Measurements from ENCODE around the gene PRMT1. TPM values are rescaled to one million over a fixed set of nuclear protein-coding genes. Genes with fewer than 3 reads are reported as not detected.

The PRMT1 gene
- total RNA-seq, 1 experiment from 2014 or later: 219 TPM

GRCh38 chr19:49645995-49646394 is 31.1 kb upstream of the PRMT1 start:
- intact Hi-C loops (cut with micrococcal nuclease; ENCODE audit: unreplicated experiment): no loop called here
- ChIA-PET CTCF (no interaction called here), POLR2A (no interaction called here)
- Histone ChIP-seq H3K4me1 (ENCODE audit: control insufficient read depth, insufficient read depth, low read length) (peaks cover 13% of the 10 kb centered on the region), H3K4me3 (ENCODE audit: low read depth in 2 of 2, low read length in 2 of 2) (no peak overlapping the region), H3K27me3 (ENCODE audit: control insufficient read depth, insufficient read depth, low read length) (no peaks in the 10 kb centered on the region), H3K36me3 (ENCODE audit: control insufficient read depth, insufficient read depth, low read length) (peaks cover 4% of the 10 kb centered on the region; the same call in 1 of the 2 replicates), H3K9me3 (ENCODE audit: control insufficient read depth, insufficient read depth, low read depth, low read length) (no peaks in the 10 kb centered on the region), H3K27ac (ENCODE audit: low read length) (no peak overlapping the region)
- no peak for TF ChIP-seq SIN3A (IDR thresholded peaks at IDR 0.05; ENCODE audit: borderline replicate concordance, insufficient read depth, low read depth, low read length)
- DNase-seq (ENCODE audit: low read depth, low spot score): no peak
- no peak for ATAC-seq
- BruUV-seq (replicated peaks): no TSS peak
- in situ Hi-C loops (cut with HindIII; ENCODE audit: low pct_unique_long_range_greater_than_20kb, low sequenced_read_pairs): no loop called here

DNA sequence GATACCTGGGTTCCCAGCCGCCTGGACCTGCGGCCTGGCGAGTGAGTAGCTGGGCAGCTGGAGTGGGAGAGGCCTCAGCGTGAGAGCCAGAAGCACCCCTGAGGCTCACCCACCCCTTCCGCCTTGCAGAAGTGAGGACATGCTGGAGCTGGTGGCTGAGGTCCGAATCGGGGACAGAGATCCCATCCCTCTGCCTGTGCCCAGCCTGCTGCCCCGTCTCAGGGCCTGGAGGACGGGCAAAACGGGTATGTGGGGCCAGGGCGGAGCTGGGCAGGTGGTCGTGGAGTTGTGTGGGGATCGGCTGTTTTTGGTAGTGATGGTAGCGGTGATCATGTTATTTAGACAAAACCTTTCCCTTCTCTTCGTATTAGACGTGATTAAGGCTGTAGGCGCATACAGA is 30.5 kb upstream of the PRMT1 start:
- ChIA-PET POLR2A (no interaction called here), CTCF (no interaction called here)
- no peak overlapping the region for H3K4me3 ChIP-seq (ENCODE audit: low read depth in 2 of 2, low read length in 2 of 2)
- ATAC-seq: no peak
- BruUV-seq (replicated peaks): no TSS peak
- in situ Hi-C loops (cut with HindIII; ENCODE audit: low pct_unique_long_range_greater_than_20kb, low sequenced_read_pairs) (no loop called here), intact Hi-C loops (cut with micrococcal nuclease; ENCODE audit: unreplicated experiment) (no loop called here)
- H3K27ac ChIP-seq (ENCODE audit: low read length): no peak overlapping the region
- H3K4me1 ChIP-seq (ENCODE audit: control insufficient read depth, insufficient read depth, low read length): peaks cover 13% of the 10 kb centered on the region
- no peaks in the 10 kb centered on the region for H3K27me3 ChIP-seq (ENCODE audit: control insufficient read depth, insufficient read depth, low read length)
- H3K36me3 ChIP-seq (ENCODE audit: control insufficient read depth, insufficient read depth, low read length): peaks cover 4% of the 10 kb centered on the region; the same call in 1 of the 2 replicates
- H3K9me3 ChIP-seq (ENCODE audit: control insufficient read depth, insufficient read depth, low read depth, low read length): no peaks in the 10 kb centered on the region
- DNase-seq (ENCODE audit: low read depth, low spot score): no peak
- TF ChIP-seq POLR2AphosphoS5 (IDR thresholded peaks at IDR 0.05; ENCODE audit: low read depth, low read length) (no peak), SIN3A (IDR thresholded peaks at IDR 0.05; ENCODE audit: borderline replicate concordance, insufficient read depth, low read depth, low read length) (no peak), CTCF (IDR thresholded peaks at IDR 0.05) (no peak), TCF7L2 (IDR thresholded peaks at IDR 0.05; ENCODE audit: low read depth, low read length) (no peak)
- TF ChIP-seq, protein P1, sequence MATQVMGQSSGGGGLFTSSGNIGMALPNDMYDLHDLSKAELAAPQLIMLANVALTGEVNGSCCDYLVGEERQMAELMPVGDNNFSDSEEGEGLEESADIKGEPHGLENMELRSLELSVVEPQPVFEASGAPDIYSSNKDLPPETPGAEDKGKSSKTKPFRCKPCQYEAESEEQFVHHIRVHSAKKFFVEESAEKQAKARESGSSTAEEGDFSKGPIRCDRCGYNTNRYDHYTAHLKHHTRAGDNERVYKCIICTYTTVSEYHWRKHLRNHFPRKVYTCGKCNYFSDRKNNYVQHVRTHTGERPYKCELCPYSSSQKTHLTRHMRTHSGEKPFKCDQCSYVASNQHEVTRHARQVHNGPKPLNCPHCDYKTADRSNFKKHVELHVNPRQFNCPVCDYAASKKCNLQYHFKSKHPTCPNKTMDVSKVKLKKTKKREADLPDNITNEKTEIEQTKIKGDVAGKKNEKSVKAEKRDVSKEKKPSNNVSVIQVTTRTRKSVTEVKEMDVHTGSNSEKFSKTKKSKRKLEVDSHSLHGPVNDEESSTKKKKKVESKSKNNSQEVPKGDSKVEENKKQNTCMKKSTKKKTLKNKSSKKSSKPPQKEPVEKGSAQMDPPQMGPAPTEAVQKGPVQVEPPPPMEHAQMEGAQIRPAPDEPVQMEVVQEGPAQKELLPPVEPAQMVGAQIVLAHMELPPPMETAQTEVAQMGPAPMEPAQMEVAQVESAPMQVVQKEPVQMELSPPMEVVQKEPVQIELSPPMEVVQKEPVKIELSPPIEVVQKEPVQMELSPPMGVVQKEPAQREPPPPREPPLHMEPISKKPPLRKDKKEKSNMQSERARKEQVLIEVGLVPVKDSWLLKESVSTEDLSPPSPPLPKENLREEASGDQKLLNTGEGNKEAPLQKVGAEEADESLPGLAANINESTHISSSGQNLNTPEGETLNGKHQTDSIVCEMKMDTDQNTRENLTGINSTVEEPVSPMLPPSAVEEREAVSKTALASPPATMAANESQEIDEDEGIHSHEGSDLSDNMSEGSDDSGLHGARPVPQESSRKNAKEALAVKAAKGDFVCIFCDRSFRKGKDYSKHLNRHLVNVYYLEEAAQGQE (IDR thresholded peaks at IDR 0.05; ENCODE audit: insufficient read depth in 1 of 2, low read depth in 2 of 2, low read length in 1 of 2): no peak

DNA sequence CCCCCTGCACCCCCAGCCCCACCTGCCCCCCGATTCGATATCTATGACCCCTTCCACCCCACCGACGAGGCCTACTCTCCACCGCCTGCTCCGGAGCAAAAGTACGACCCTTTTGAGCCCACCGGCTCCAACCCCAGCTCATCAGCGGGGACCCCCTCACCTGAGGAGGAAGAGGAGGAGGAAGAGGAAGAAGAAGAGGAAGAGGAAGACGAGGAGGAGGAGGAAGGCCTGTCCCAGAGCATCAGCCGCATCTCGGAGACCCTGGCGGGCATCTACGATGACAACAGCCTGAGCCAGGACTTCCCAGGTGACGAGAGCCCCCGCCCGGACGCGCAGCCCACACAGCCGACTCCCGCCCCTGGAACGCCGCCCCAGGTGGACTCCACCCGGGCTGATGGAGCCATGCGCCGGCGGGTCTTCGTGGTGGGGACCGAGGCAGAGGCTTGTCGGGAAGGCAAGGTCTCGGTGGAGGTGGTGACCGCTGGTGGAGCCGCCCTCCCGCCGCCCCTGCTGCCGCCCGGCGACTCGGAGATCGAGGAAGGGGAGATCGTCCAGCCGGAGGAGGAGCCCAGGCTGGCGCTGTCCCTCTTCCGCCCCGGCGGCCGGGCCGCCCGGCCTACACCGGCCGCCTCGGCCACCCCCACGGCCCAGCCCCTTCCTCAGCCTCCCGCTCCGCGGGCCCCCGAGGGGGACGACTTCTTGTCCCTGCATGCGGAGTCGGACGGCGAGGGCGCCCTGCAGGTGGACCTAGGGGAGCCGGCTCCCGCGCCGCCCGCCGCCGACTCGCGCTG is 25.8 kb upstream of the PRMT1 start:
- intact Hi-C loops (cut with micrococcal nuclease; ENCODE audit: unreplicated experiment) (no loop called here), in situ Hi-C loops (cut with HindIII; ENCODE audit: low pct_unique_long_range_greater_than_20kb, low sequenced_read_pairs) (no loop called here)
- no peaks in the 10 kb centered on the region for H3K36me3 ChIP-seq (ENCODE audit: control insufficient read depth, insufficient read depth, low read length)
- H3K4me3 ChIP-seq (ENCODE audit: low read depth in 2 of 2, low read length in 2 of 2): no peak overlapping the region
- DNase-seq (ENCODE audit: low read depth, low spot score) (no peak), ATAC-seq (no peak)
- no peaks in the 10 kb centered on the region for H3K9me3 ChIP-seq (ENCODE audit: control insufficient read depth, insufficient read depth, low read depth, low read length)
- H3K27me3 ChIP-seq (ENCODE audit: control insufficient read depth, insufficient read depth, low read length): no peaks in the 10 kb centered on the region
- ChIA-PET CTCF (no interaction called here), POLR2A (no interaction called here)
- no peaks in the 10 kb centered on the region for H3K4me1 ChIP-seq (ENCODE audit: control insufficient read depth, insufficient read depth, low read length)
- H3K27ac ChIP-seq (ENCODE audit: low read length): no peak overlapping the region
- BruUV-seq (replicated peaks): no TSS peak
- TF ChIP-seq SIN3A (IDR thresholded peaks at IDR 0.05; ENCODE audit: borderline replicate concordance, insufficient read depth, low read depth, low read length): no peak
- TF ChIP-seq CTCF (IDR thresholded peaks at IDR 0.05): no peak
- TF ChIP-seq, protein P1 (IDR thresholded peaks at IDR 0.05; ENCODE audit: insufficient read depth in 1 of 2, low read depth in 2 of 2, low read length in 1 of 2): no peak
- no peak for TF ChIP-seq TCF7L2 (IDR thresholded peaks at IDR 0.05; ENCODE audit: low read depth, low read length)
- TF ChIP-seq POLR2AphosphoS5 (IDR thresholded peaks at IDR 0.05; ENCODE audit: low read depth, low read length): no peak
